DND-41 (cell line): Measurements from ENCODE around the gene ELL2.

Experiments
- CTCF ChIP-seq: IDR thresholded peaks from 2 replicates; pipeline ENCODE4 v1.5.1; 2012; ENCODE audit warnings: borderline replicate concordance, low read length, moderate library complexity, mild to moderate bottlenecking; ENCODE audit not compliant: poor library complexity, severe bottlenecking; ENCODE audit errors: extremely low read depth
- EZH2 ChIP-seq: IDR thresholded peaks from 3 replicates; pipeline ENCODE4 v1.6.1; 2012; ENCODE audit warnings: borderline replicate concordance, low read depth, mild to moderate bottlenecking, moderate library complexity, low read length, inconsistent platforms; ENCODE audit not compliant: severe bottlenecking

DNA sequence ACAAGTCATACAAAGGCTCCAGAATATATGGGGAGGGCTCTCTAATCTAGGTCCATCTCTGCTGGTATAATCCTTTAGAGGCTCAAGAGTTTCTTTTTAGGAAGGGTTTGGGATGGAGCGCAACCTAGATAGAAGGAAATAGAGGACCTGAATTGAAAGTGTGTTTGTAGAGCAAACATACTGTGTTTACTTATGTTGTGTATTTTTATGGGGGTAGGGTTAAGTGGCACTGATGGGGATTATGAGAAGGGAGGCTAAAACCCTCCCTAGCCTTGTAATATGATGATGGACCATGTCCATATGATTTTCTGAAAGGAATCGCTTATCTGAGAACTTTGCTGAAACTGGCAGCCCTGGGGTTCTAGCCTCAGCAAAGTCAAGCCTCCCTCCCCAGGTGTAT lies 4.4 kb upstream of the ELL2 start:
- no peak for TF ChIP-seq CTCF
- TF ChIP-seq EZH2: no peak
